ENCODE results near the gene EHD1.
"Not testable (repeated sequence)": the region's sequence is repeated elsewhere in the genome, so short reads cannot be mapped to it uniquely, and the experiment has no call there.

The EHD1 gene

GRCh38 chr11:64856382-64857227 lies 21.8 kb downstream of the EHD1 start:
- DNase-seq (ENCODE audit: low read depth) = peak; percentile 51

DNA sequence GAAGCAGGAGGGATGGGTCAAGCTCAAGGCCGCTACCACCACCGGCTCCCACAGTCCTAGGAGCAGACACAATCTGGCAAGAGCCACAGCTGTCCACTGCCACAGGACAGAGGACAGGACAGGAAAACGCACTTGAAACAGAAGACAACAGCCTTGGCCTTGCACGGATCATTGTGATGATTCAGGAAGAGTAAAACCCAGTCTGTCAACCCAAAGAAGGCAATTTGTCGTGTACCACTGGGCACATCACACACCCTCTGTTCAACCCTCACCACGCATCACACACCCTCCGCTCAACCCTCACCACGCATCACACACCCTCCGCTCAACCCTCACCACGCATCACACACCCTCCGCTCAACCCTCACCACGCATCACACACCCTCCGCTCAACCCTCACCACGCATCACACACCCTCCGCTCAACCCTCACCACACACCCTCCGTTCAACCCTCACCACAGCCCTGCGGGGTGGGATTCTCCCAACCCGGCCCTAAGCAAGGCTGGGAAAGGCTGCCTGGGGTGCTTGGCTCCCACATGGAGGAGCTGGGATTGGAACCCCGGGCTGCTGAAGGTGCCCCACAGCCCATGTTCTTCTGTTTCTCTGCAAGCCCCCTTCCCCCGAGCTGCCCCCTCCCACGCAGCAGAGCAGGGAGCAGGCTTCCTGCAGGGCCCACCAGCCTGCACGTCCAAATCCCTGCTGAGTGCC lies 22.7 kb downstream of the EHD1 start:
- no peak for DNase-seq (ENCODE audit: low read depth)

- DNase-seq (ENCODE audit: low read depth) = no peak
Measured at GRCh38 chr11:64854534-64855502, 23.6 kb downstream of the EHD1 start.

GRCh38 chr11:64854157-64854533 lies 24.3 kb downstream of the EHD1 start:
- DNase-seq (ENCODE audit: low read depth) = no peak

GRCh38 chr11:64853709-64854108 lies 24.7 kb downstream of the EHD1 start:
- DNase-seq (ENCODE audit: low read depth) = no peak

DNA sequence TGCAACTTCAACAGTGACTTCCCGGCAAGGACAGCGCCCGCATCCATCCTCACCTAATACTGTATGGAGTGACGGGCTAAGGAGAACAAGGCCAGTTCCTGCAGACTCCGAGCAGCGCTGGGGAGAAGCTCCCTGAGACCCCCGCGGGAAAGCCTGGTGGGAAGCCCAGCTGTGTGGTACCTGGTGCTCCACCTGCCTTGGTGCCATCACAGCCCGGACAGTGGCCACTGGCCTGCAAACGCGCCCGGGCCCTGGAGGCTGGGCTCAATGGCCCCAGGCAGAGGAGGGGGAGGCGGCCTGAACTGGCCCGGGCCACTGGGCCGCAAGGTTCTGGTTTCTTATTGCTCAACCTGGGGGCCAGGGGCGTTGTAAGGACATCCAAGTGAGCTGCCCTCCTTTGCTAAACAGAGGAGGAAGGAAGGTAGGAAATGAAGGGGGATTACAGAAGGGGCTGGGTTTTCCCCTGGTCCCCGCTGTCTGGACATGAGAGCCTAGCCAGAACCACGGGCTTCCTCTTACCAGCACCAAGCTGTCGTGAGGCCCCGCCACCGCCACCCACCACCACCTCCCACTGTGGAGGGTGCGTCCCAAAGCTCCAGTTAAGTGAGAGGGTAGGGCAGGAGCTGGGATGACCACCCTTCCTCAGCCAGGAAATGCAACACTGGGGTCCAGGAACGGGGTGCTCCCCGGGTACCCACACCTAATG lies 25.5 kb downstream of the EHD1 start:
- no peak for DNase-seq (ENCODE audit: low read depth)

DNA sequence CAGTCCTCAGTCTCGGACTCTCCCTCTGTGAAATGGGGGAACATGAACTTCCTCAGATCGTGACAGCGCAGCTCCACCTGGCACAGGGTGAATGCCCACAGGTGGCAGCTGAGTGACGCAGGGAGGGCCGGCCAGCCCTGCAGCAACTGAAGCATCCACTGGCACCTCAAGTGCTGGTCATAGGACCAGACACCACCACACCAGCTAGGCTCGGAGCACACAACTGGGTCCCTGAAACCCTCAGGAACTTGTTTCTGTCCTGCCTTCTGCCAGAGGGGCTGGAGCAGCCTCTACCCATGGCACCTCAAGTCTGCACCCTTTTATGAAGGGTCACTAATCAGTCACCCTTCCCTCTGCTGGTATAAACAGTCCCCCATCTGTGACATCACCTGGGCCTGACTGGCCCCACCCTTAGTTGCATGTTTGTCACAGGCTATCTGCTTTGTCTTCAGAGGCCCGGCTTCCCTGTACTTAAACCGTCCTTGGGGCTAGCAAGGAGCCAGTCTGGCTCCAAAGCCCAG lies 26.5 kb downstream of the EHD1 start:
- DNase-seq (ENCODE audit: low read depth) = no peak

DNA sequence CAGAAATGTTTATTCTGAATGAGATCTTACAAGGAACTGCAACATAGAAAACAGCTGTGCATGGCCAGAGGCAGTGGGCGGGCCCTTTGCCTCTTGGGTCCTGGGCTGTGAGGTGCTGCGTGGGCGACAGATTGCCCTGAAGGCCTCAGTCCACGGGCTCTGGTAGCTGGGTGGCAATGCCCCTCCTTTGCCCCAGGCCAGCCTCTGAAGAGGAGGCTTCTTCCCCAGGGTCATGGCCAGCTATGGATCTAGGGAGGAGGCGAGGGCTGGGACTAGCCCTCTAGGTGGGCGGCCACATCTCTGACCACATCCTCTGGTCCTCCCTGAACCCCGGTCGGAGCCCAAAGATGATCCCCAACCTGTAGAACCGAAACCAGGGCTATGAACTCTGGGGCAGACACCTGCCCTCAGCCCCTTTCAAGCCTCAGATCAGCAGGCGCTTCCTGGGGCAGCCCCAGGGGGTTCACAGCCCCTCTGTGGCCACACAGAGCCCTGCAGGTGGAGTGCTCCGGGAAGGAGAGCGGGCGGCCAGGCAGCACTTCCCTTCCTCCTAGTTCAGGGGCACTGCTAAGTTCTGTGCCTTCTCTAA lies 27.3 kb downstream of the EHD1 start:
- peak; percentile 48 for DNase-seq (ENCODE audit: low read depth)

GRCh38 chr11:64849598-64850356 lies 28.6 kb downstream of the EHD1 start:
- DNase-seq (ENCODE audit: low read depth) = no peak

- DNase-seq (ENCODE audit: low read depth) = no peak
Measured at GRCh38 chr11:64848826-64849597, 29.4 kb downstream of the EHD1 start.

- no peak for DNase-seq (ENCODE audit: low read depth)
Measured at GRCh38 chr11:64848214-64848825, 30.1 kb downstream of the EHD1 start.

DNA sequence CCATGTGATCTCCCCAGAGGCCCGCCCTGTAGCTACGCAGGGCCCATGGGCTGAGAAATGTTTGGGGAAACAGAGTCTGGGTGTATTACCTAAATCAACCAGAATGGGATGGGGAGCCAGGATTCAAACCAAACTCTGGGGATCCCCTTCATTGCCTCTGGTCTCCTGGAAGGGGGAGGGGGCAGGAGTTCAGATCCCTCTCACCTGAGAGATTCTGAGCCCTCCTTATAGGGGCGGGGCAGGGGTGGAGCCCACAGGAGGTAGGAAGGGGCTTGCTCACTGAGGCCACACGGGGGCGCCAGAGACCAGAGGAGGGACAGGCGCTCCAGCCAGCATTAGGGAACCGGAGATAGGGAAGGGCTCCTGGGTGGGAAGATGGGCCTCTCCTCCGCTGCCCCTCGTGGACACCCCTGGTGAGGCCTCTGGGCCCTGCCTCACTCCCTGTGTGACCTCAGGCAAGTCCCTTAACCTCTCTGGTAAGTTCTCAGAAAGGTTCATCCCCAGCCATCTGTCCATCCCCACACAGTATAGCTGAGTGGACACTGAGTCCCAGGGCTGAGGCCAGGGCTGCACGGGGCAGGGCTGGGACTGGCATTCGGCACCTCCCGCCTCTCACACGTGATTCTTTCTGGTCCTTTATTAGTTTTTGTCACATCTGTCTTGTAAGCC lies 31.3 kb downstream of the EHD1 start:
- DNase-seq (ENCODE audit: low read depth) = peak; percentile 90

GRCh38 chr11:64845776-64846129 lies 32.7 kb downstream of the EHD1 start:
- DNase-seq (ENCODE audit: low read depth) = not testable (repeated sequence)

- DNase-seq (ENCODE audit: low read depth) = no peak
Measured at GRCh38 chr11:64845129-64845775, 33.2 kb downstream of the EHD1 start.

- DNase-seq (ENCODE audit: low read depth) = no peak
Measured at GRCh38 chr11:64844330-64845128, 33.9 kb downstream of the EHD1 start, which contains the start of gene CDC42BPG. TSS of gene CDC42BPG (minus strand) at chr11:64844653. CDS start at chr11:64844569, 84 bp downstream.

DNA sequence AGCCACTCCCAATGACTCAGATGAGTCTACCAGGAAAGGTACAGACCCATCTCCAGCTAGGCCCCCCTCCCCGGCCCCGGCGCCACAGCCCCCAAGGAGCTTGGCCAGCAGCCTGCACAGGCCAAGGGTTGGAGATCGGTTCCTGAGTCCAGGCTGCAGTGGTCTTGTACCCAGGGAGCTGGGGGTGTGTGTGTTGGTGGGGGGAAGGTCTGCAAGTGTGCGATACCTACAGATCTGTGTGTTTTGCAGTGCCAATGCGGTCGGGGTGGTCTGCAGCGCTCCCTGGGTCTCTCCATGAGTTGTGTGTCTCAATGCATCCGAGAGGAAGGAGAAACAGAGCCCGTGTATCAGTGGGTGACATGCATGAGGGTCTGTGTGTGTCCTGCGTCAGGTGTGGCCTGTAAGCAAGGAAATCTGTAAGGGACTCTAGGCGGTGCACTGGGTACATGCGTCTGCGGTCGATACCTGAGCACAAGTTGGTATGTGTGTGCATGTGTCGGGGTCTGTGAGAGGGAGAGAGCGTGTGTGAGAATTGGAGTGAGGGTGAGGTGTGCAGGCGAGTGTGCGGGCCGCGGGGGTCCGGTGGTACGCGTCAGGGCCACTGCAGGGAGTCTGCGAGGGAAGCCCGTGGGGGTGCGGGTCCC lies 34.6 kb downstream of the EHD1 start:
- DNase-seq (ENCODE audit: low read depth) = no peak

All from stimulated activated CD8-positive, alpha-beta memory T cell treated with anti-CD3 and anti-CD28 coated beads, Interleukin-4, amount 100 ng/mL, for 24 hours (primary cell).